Measurements from ENCODE around the gene RYR3.

DNA sequence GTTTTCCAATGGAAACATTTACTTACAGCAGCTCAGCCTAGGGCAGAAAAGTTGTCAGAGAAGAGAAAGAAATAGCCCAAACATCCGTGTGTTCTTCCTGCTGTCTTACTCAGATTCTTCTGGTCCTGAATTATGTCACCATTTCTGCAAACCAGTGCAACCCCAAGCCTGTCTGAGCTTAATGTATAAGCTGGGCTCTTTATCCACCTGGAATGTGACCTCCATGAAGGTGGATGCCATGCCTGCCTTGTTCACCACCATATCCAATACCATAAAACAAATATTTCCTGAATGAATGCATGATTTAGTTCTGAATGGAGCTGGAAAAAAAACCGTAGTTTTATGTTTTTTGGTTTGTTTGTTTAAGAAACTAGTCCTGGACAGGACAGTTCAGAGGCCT, 150.9 kb downstream of the RYR3 start:
- TF ChIP-seq, protein P1, sequence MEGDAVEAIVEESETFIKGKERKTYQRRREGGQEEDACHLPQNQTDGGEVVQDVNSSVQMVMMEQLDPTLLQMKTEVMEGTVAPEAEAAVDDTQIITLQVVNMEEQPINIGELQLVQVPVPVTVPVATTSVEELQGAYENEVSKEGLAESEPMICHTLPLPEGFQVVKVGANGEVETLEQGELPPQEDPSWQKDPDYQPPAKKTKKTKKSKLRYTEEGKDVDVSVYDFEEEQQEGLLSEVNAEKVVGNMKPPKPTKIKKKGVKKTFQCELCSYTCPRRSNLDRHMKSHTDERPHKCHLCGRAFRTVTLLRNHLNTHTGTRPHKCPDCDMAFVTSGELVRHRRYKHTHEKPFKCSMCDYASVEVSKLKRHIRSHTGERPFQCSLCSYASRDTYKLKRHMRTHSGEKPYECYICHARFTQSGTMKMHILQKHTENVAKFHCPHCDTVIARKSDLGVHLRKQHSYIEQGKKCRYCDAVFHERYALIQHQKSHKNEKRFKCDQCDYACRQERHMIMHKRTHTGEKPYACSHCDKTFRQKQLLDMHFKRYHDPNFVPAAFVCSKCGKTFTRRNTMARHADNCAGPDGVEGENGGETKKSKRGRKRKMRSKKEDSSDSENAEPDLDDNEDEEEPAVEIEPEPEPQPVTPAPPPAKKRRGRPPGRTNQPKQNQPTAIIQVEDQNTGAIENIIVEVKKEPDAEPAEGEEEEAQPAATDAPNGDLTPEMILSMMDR (conservative IDR thresholded peaks at IDR 0.05; ENCODE audit: low read depth, low read length): no peak
- no peak for TF ChIP-seq EZH2 (IDR thresholded peaks at IDR 0.05; ENCODE audit: borderline replicate concordance, low read depth, low read length, poor library complexity, severe bottlenecking)

Data from A673 (cell line).